HG03575 (cell line): Measurements from ENCODE around the gene SRC.

Experiments used
- ATAC-seq: cut with Tn5 transposase; IDR thresholded peaks from one replicate; pipeline ENCODE4 v1.9.1; 2021; ENCODE audit not compliant: unreplicated experiment, insufficient number of reproducible peaks, low FRiP score; ENCODE audit errors: extremely low read depth

The SRC gene

GRCh38 chr20:37345339-37346235 lies at the start of gene SRC:
SRC (plus strand) TSS chr20:37346140; CDS start chr20:37384154, 38,014 bp downstream.
- ATAC-seq: no peak

- no peak for ATAC-seq
These were observed 49.6 kb upstream of the SRC start for GRCh38 chr20:37296371-37296770.

GRCh38 chr20:37297066-37297736 lies 48.7 kb upstream of the SRC start:
- no peak for ATAC-seq

DNA sequence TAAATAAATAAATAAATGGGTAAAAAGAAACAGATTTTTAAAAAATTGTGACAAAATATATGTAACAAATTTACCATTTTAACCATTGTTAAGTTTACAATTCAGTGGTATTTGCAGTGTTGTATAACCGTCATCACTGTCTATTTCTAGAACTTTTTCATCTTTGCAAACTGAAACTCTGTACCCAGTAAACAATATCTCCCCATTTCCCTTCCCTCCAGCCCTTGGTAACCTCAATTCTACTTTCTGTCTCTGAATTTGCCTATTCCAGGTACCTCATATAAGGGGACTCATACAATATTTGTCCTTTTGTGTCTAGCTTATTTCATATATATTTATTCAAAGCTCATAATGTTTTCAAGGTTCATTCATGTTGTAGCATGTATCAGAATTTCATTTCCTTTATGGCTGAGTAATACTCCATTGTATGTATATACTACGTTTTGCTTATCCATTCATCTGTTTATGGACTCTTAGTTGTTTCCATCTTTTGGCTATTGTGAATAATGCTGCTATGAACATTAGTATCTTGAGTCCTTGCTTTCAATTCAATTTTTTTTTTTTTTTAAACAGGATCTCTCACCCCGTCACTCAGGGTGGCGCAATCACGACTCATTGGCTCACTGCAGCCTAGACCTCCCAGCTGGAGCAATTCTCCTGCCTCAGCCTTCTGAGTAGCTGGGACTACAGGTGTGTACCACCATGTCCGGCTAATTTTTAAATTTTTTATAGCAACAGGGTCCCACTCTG lies 47.6 kb upstream of the SRC start:
- ATAC-seq: no peak

DNA sequence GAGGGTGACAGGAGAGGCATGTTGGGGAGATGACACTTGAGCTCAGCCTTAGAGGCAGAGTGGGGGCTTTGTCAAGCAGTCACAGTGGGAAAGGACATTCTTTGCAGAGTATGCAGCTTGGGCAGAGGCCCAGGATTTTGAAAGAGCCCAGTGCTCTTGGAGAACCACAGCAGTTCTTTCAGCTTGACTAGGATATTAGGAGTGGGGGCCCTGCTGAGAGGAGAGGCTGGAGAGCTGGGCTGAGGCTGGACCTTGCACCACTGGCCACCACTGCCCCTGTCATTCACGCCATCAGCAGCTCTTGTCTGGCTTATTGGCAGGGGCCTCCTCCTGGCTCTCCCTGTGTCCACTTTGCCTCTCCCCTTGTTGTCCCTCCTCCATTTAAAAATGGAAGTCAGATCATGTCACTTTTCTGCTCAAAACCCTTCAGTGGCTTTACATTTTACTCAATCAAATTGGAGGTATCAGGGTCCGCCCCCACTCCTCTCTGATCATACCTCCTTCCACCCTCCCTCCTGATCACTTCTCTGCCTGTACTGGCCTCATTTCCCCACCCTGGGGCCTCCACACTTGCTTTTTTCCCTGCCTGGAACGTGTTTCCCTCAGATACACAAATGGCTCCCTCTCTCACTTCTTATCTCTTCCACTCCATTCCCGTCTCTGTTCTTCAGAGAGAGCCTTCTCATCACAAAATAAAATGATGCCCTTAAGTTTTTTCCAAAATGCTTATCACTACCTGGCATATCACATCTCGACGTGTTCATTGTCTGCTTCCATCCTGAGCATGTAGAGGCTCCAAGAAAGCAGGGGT lies 46.0 kb upstream of the SRC start:
- ATAC-seq: no peak

DNA sequence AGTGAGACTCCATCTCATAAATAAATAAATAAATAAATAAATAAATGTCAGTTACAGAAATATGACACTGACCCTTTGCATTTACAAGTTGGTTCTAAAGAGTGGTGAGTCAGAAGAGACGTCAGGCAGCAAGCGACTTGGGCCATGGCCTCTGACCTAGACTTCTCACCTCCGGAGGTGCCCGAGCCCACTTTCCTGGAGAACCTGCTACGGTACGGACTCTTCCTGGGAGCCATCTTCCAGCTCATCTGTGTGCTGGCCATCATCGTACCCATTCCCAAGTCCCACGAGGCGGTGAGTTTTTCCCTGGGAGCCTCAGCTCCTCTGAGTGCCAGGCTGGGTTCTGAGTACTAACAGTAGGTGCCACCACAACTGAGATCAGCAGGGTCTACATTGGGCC lies 44.8 kb upstream of the SRC start:
- no peak for ATAC-seq

GRCh38 chr20:37301558-37301957 lies 44.4 kb upstream of the SRC start:
- no peak for ATAC-seq

- ATAC-seq: no peak
These were observed 43.0 kb upstream of the SRC start for GRCh38 chr20:37302981-37303380.

DNA sequence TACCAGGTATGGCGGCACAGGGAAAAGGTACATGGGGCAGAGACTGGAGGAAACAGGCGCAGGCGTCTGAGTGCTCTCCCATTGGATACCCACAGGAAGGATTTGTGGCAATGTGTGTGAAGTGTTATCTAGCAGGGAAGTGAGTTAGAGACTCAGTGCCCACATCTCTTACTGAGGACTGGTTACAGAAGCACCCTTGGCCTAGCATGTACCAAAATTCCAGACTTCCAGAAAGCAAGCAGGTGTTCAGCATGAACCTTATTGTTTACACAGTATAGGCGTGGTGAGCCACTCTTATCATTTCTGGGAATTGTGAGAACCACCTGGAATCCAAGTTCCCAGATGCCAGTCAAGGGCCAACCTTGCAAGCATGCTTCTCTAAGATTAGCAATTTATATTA lies 42.3 kb upstream of the SRC start:
- ATAC-seq: no peak

DNA sequence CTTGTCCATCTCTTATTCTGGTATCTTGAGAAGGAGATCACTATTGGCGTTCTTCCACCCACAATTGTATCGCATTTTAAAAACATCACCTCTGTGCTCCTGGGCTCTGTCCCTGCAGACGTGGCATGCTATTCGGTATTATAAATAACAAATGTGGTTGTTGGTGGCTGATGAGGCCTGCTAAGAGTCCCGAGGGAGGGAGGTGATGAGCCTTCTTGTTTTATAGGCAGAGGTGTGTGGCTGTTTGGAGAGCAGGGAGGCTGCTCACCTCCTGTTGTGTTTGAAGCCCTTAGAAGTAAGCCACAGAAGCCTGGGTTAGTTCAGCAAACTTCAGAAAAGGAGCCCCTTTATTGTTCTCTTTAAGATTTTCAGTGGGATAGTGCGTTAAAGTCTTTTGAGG lies 40.9 kb upstream of the SRC start:
- ATAC-seq: no peak

GRCh38 chr20:37305839-37306238 lies 40.1 kb upstream of the SRC start:
- ATAC-seq: no peak

GRCh38 chr20:37308086-37309050 lies 37.6 kb upstream of the SRC start:
- peak; percentile 69 for ATAC-seq

DNA sequence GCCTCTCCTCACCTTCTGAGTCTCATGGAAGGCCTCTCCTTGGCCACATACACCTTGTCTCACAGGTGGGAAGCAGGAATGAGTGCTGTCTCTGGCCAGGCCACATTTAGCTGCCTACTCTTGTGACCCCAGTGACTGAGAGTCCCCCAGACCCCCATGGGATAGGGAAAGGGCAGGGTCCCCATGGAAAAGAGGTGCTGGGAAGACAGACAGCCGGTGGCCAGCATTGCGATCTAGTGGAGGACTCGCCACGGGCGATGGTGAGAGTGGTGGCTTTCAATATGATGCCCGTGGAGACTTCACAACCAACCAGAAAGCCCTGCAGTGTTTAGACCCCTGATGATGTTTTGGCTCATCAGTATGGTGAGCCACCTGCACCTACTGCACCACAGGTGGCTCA lies 36.6 kb upstream of the SRC start:
- no peak for ATAC-seq

- no peak for ATAC-seq
These were observed 35.9 kb upstream of the SRC start for GRCh38 chr20:37309936-37310590.

DNA sequence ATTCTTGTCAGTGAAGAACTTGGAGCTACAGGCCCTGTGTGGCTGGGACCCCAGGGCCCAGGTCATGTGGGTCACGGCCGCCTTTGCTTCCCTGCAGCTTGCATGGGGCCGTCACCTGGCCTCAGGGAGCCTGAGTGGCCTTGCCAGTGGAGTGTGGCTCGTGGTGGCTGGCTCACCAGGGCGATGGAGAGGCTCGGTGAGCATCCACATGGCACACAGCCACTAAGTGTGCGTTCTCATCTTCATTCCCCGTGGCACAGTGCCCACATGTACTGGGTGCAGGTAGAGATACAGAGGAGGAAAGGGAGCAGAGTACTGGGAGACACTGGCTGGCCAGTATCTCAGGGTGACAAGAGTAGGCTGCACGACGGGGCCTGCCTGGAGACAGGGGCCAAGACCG lies 35.0 kb upstream of the SRC start:
- ATAC-seq: no peak

DNA sequence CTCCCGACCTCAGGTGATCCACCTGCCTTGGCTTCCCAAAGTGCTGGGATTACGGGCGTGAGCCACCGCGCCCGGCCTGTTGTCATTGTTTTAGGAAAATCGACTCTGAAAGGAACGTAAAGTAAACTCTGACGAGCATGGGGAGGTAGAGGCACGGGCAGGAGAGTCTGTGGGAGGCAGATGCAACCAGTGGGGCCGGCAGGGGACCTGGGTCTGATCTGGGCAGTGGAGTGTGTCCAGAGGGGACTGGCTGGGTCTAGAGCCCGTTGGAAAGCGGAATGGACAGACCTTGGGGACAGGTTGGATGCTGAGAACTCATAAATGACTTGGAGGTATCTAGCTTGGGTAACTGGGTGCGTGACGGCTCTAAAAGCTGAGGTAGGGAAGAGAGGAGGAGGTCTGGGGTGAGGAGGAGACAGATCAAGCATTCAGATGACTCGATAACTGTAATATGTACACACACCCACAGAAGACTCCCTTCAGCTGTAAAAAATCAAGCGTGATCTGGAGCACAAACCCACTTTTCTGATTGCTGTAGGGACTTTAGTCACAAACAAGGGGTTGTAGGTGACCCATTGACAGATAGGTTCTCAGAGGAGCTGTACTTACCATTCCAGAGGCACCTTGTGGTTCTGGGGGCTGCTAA lies 34.1 kb upstream of the SRC start:
- ATAC-seq: no peak

GRCh38 chr20:37313546-37314091 lies 32.3 kb upstream of the SRC start:
- ATAC-seq: no peak
